HS-5 (cell line): ENCODE measurements around the gene SPTBN4.
"Not testable (repeated sequence)": the region's sequence is repeated elsewhere in the genome, so short reads cannot be mapped to it uniquely, and the experiment has no call there.

ENCODE experiments used
- DNase-seq: peaks from one replicate; pipeline ENCODE4 v3.0.0-alpha.2; 2012; ENCODE audit warnings: low read depth

The SPTBN4 gene

DNA sequence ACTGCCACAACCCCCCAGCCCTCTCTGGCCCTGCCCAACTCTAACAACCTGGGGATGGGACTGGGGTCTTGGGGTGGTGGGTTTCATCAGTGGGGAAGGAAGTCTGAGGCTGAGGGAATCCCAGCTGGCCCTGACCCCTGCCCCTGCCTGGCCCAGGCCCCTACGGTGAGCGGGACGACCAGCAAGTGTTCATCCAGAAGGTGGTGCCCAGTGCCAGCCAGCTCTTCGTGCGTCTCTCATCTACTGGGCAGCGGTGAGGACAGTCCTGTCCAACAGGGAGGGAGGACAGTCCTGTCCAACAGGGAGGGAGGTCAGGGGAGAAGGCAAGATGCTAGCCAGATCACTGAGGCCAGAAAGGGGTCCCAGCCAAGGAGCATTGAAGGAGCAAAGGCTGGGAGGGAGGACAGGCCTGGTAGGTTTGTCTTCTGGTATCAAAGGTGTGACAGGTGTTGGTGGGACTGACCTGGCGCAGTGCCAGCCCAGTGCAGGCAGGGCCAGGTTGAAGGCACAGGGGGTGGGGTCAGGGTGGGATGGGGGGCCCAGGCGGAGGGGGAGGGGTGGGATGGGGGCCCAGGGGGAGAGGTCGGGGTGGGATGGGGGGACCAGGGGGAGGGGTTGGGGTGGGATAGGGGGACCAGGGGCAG, 122.2 kb downstream of the SPTBN4 start:
- DNase-seq = no peak

DNA sequence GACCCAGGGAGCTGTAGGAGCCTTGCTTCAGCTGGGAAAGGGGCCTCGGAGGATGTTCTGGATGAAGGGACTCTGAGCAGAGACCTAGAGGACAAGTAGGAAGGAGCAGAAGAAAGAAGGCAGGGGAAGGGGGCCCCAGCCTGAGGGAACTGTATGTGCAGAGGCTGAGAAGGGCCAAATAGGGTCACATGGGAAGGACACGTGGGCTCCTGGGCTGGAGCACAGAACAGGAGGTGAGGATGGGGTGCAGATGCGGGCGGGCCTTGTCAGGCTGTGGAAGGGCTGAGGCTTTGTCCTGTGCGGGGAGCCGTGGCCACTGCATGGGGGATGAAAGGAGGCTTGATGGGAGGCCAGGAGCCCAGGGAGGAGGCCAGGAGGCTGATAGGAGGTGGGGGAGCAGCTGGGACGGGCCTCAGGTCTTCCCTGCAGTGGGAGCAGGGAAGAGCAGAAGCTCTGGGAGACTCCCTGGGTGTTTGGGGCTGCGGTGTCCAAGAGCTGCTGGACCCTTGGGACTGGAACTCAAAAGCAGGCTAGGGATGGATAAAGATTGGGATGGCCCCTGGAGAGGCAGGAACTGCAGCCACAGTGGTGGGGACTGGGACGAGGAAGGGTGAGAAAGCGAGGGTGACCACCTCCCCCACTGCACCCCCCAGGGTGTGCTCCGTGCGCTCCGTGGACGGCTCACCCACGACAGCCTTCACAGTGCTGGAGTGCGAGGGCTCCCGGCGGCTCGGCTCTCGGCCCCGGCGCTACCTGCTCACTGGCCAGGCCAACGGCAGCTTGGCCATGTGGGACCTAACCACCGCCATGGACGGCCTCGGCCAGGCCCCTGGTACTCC, 123.0 kb downstream of the SPTBN4 start:
- DNase-seq = no peak

DNA sequence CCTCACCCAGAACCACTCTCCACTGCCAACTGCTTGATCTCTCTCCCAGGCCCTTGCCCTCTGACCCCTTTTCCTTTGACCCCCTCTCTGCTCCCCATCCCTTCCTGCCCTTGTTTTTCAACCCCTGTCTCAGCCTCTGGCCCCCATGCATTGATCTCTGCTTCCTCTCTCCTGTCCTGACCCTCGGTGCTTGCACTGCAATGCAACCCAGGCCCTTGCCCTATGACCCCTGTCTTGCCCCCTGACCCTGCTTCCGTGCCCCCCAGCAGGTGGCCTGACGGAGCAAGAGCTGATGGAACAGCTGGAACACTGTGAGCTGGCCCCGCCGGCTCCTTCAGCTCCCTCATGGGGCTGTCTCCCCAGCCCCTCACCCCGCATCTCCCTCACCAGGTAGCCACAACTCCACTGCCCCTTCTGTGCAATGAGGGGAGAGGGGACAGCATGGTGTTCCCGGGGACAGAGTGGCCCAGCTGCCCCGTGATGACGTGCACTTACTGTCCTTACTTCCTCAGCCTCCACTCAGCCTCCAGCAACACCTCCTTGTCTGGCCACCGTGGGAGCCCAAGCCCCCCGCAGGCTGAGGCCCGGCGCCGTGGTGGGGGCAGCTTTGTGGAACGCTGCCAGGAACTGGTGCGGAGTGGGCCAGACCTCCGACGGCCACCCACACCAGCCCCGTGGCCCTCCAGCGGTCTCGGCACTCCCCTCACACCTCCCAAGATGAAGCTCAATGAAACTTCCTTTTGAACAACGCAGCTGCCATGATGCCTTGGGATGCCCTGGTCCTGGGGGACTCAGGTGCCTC, 123.9 kb downstream of the SPTBN4 start:
- no peak for DNase-seq

DNA sequence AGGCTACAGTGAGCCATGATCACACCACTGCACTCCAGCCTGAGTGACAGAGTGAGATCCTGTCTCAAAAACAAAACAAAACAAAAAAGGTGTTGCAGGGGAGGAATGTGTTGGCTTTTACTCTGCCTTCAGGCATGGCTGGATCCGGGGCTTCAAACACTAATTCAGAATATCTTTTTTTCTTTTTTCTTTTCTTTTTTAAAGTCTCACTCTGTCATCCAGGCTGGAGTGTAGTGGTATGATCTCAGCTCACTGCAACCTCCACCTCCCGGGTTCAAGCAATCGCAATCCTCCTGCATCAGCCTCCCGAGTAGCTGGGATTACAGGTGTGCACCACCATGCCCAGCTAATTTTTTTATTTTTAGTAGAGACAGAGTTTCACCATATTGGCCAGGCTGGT, 124.9 kb downstream of the SPTBN4 start:
- DNase-seq = not testable (repeated sequence)

DNA sequence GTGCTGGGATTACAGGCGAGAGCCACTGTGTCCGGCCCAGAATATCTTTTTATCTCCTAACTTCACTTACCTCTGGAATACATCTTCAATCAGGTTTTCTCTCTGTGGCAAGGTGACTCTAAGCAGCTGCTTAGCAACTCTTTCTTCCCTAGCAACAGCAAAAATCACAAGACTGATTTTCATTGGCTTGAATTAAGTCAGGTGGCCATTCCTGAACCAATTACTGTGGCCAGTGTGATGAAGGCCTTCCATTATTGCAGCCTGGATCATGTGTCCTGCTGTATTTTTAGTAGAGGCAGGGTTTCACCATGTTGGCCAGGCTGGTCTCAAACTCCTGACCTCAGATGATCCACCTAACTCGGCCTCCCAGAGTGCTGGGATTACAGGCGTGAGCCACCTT, 125.4 kb downstream of the SPTBN4 start:
- no peak for DNase-seq

DNA sequence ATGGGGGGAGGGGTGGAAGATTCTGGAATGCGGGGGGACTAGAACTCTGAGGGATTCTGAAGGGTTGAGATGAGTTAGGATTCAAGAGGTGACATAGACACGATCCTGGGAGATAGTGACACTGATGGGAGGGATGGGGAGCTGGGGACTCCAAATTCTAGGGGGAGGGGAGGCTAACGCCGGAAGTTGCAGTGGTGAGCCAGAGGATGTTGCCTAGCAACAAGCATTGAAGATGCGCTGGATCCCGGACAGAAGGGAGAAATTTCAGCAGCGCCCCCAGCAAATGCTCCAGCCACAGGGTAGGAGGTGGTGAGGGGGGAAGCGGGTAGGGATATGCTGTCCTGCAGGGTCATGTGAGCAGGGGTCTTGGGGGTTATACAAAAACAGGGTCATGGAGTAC, 127.5 kb downstream of the SPTBN4 start:
- DNase-seq = no peak

DNA sequence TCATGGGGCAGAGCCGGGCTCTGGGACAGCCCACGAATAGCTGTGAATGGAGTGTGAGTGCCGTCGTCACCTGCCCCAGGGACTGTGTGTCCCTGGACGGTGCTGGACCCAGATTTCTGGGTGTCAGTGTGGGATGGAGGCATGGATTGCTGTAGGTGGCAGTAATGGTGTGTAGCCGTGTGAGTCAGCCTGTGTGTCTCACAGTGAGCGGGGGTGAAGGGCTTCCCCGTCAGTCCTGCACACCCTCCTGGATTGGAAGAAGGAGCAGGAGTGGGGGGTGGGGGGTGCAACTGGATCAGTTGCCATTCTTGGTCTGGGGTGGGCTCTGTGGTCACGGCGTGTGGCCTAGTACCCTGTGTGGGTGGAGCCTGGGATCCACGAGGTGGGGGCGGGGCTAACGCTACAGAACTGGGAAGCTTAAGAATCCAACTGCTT, 127.9 kb downstream of the SPTBN4 start:
- DNase-seq = no peak

DNA sequence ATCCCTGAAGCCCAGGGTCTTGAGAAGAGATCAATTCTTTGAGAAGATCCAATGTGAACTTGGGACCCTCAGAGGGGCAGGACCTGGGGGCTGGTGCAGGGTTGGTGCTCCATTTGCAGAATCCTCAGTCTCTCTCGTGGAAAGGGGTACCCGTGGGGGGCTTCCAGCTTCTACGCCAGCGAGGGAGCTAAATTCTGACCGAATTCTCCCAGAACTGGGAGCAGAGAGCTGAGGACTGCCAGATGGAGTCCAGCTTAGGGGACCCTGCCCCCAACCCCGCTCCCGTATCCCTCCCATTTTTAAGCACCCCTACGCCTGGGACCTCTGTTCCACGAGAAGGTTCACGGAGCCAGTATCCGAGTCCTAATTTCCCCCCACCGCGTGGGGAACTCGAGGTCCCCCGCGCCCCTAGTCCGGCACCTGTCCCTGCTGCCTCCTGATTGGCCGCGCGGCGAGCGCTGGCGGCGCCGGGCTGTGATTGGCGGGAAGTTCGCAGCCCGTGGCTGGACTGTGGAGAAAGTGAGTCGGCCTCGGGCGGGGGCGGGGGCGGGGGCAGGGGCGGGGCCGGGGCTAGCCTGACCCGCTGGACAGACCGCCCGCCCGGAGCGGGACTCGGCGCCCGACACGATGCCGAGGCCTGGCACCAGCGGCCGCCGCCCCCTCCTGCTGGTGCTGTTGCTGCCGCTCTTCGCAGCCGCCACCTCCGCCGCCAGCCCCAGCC, 130.0 kb downstream of the SPTBN4 start:
- no peak for DNase-seq

DNA sequence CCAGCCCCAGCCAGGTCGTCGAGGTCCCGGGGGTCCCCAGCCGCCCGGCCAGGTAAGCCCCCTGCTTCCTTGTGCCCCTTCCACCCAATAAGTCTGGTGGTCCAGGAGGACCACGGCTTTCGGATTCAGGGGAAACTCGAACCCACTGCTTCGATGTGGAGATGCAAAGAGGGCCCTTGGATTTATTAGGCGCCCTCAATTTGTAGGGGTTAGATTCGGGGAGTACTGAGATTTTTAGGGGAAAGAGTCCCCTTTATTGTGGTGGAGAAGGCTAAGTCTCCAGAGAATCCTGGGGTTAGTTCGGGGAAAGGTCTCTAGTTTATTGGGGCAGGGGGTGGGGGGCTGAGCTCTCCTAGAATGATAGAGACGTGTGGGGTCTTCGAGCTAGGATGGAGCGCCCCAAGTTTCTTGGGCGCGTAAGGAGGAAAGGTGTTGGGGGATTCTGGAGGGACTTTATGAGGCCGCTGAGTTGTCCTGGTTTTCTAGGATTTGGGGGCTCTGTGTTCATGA, 130.6 kb downstream of the SPTBN4 start:
- no peak for DNase-seq

DNA sequence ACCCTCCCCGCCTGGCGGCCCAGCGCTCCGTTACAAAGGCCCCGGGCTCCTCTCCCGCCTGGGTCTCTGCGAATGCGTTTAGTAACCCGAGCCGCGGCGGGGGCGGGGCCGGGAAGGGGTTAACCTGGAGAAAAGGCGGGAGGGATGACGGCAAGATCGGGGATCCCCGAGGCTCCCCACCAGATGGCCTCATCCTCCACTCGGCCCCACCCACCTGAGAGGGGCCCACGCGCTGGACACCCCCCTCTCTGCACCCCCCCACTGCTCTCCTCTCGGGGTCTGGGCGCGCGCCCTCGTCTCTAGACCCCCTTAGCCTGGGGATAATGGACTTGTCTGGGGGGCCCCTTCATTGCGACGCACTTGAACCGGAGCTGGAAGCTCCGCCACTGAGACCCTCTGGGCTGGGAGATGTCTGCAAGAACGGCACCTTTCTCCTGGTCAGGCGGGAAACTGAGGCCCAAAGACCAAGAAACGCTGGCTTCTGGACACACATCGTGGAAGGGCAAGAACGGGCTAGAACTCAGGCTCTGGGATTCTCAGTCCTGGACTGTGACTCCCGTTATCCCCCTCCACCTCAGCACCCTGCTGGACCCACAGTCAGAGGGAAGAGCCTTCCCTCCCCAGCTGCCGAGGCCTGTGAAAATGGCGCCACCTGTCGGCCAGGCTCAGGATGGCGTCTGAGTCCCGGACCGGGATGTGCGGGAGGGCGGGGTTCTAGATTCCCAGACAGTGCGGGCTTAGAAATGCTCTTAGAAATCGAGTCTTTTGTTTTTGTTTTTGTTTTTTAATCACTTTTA, 131.5 kb downstream of the SPTBN4 start:
- DNase-seq = peak; percentile 76

DNA sequence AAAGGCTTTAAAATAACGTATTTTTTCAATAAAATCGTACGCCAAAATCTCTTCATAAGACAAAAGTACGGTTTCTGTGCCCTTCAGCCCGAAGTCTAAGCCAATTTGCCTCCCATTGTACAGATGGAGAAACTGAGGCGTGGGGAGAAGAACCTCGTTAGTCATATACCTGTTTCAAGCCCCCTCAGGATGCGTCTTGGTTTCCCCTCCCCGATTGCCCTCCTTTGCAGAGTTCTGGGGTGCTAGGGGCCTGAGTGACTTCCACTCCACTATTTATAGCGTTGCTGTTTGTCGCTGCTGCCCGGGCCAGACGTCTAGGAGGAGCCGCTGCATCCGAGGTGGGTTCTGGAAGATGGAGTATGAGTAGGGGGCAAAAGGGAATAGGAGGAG, 132.1 kb downstream of the SPTBN4 start:
- no peak for DNase-seq

DNA sequence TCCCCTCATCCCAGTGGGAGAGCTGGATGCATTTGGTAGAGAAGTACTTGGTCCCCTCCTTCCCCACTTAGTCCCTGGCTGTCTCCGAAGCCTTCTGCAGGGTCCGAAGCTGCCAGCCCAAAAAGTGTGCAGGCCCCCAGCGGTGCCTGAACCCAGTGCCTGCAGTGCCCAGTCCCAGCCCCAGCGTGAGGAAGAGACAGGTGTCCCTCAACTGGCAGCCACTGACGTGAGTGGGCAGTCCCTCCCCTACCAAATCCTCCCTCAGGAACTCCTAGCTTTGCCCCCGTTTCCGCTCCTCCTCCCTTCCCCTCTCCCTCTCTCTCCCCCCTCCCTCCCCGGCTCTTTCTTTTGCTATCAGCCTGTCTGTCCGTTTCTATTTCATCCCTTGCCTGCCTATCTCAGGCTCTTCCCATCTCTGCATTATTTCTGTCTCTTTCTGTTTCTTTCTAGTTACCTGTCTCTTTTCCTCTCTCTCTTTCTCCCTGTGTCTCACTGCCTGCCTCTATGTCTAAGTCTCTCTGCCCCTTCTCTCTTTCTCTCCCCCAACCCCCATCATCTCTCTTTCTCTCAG, 132.6 kb downstream of the SPTBN4 start:
- DNase-seq = no peak

DNA sequence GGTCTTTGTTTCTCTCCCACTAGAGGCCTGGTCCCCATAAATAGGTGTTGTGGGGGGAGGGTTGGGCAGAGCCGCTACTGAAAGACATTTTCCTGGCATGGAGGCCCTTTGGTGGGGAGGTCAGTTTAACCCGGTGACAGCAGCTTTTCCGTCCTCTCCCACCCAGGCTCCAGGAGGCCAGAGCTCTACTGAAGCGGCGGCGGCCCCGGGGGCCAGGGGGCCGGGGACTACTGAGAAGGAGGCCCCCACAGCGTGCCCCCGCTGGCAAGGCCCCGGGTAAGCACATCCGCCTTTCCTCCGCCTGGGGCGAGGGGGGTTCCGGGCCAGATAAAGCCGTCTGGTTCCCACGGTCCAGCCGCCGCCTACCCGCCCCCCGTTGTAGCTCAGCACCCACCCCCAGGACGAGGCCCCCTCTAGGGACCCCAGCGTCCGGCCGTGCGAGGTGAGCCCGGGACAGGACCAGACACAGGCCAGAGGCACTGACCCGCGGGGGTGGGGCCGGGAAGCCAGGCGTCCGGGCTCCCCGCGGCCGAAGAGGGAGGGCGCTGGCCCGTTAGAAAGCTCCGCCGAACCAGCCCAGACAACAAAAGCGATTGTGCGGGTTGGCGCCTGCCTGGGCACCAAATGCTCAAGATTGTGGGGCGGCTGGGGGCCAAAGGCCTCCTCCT, 133.2 kb downstream of the SPTBN4 start:
- no peak for DNase-seq

DNA sequence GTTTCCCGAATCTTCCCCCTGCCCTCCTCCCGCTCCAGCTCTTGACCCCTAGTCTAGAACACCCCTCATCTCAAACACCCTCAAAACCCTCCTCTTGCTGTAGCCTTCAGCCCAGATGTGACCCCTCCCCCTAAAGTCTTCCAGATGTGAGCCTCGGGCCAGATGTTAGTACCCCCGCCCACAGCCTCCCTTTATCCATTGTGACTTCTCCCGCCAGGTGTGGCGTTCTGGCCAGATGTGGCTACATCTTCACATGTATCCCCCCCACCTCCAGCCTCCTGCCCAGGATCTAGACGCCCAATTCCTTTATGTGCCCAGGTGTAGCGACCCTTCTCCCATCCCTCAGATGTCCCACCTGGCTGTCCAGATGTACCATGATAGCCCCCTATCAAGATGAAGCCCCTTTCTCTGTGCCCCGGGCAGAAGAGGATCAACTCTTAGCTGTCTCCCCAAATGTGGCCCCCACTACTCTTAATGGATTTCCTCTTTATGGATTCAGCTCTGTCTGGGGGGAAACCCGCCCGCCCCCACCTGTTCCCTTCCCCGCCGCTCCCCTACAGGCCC, 133.9 kb downstream of the SPTBN4 start:
- no peak for DNase-seq

DNA sequence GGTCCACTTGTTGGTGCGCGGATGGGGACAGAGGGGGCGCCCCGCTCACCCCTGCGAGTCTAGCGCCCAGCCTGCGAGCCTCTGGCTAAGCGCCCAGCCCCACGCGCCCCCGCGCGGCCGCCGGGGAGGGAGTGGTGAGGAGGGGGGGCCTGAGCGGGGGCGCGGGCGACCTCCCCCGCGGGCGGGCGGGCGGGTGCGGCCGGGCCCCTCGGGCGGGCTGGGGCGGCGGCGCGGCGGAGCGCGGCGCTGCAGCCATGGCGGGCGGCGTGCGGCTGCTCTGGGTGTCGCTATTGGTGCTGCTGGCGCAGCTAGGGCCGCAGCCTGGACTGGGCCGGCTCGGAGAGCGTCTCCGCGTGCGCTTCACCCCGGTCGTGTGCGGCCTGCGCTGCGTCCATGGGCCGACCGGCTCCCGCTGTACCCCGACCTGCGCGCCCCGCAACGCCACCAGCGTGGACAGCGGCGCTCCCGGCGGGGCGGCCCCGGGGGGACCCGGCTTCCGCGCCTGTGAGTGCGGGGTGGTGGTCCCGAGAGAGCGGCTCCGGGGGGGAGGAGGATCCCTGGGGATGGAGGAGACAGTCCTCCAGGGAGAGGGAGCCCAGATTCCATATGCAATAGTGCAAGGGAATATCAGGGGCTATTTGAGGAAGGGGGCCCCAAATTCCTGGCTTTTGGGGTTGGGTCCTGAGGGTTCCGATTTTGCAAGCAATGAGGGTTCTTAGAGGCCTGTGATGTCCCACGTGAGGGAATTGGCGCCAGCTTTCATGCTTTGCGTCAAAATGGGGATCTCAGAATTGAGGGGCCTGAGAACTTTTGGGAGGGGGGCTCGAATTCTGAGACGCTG, 134.6 kb downstream of the SPTBN4 start, which contains the start of gene LTBP4:
TSS of gene LTBP4 (plus strand) at position 236 of the 841 bp plus-strand sequence. CDS start at position 255, 19 bp downstream.
- DNase-seq = no peak

DNA sequence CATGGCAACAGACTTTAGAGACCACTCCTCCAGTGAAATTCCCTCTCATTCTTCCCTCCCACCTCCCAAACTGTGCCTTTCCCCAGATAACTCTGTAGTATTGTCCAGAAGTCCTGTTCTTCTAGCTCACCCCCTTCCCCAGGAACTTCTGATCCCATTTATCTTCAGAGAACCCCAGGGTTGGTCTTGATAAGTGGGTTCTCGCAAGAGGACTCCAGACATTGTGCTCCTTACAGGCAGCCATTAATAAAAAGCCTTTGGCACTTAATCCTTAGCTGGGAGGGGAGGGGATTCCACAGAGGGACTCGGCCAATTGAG, 136.2 kb downstream of the SPTBN4 start:
- no peak for DNase-seq

DNA sequence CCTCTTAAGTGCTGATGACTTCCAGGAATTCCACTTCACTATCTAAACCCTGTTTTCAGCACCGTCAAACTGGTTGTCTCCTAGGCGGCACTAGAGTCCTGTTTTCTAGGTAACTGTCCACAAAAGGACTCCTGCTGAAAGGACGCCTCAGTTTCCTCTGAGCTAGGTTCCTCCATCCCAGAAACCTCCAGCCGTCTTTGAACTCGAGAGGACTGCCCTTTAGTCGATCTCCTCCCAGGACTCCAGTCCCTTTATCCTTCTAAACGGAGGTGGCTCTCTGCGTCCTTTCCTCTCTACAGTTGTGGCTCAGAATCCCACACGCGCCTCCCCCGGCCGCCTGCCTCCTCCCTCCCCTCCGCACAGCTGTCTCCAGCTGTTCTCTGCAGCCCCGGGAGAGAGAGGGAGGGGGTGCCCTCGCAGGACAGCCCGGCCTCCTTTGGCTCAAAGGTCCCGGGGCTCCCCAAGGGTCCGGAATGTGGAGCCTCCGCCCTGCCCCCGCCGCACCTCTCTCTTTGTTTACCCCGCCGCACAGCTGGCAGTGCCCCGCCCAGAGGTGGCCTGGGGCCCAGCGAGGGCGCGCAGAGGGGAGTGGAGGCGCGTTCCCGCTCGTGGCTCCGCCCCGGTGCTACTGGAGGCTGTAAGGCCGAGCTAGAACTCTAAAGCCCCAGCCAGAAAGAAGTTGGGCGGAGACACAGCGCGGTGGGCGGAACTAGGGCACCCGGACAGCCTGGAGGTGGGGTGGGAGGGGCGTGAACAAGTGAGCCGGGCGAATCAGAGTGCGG, 136.8 kb downstream of the SPTBN4 start:
- DNase-seq = no peak

DNA sequence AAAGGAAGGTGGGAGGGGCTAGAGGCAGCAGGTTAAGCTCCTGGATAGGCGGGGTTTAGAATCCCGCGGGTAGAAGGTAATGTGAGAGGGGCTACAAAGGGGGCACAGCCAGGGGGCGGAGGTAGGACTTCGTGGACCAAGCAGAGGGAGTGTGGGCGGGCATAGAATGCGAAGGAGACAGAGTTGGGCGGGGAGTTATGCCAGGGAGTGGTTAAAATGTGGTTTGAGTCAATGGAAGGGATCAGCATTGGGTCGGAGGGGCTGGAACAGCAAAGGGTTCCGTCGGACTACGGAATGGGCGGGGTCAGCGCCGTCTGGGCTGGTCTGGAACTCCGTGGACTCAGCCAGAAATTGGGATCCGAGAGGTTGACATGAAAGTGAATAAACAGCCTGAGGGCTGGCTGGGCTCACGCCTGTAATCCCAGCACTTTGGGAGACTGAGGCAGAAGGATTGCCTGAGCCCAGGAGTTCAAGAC, 137.4 kb downstream of the SPTBN4 start:
- DNase-seq = no peak
